Astrocyte of the hippocampus (primary cell): Measurements from ENCODE around the gene AFF1.
"Not testable (repeated sequence)": the region's sequence is repeated elsewhere in the genome, so short reads cannot be mapped to it uniquely, and the experiment has no call there.

Source experiments
- DNase-seq: peaks from one replicate; pipeline ENCODE4 v3.0.0; 2011; ENCODE audit warnings: low read depth, low spot score

The AFF1 gene

GRCh38 chr4:87116231-87116630, 181.4 kb downstream of the AFF1 start:
- DNase-seq, result peak; percentile 45

GRCh38 chr4:87117051-87117731, 182.4 kb downstream of the AFF1 start:
- peak; percentile 61 for DNase-seq

- no peak for DNase-seq
Measured at GRCh38 chr4:87117732-87118075, 182.9 kb downstream of the AFF1 start.

GRCh38 chr4:87118421-87118820, 183.6 kb downstream of the AFF1 start:
- DNase-seq, result no peak

- peak; percentile 49 for DNase-seq
Measured at GRCh38 chr4:87118826-87119225, 184.0 kb downstream of the AFF1 start.

- no peak for DNase-seq
Measured at GRCh38 chr4:87120010-87120409, 185.2 kb downstream of the AFF1 start.

- DNase-seq, result peak; percentile 14
Measured at GRCh38 chr4:87120411-87121162, 185.8 kb downstream of the AFF1 start.

- DNase-seq, result peak; percentile 31
Measured at GRCh38 chr4:87121341-87122065, 186.7 kb downstream of the AFF1 start.

GRCh38 chr4:87122252-87122651, 187.4 kb downstream of the AFF1 start:
- no peak for DNase-seq

- DNase-seq, result no peak
Measured at GRCh38 chr4:87126056-87126455, 191.2 kb downstream of the AFF1 start.

GRCh38 chr4:87128006-87128705, 193.3 kb downstream of the AFF1 start:
- no peak for DNase-seq

GRCh38 chr4:87129681-87130080, 194.9 kb downstream of the AFF1 start:
- DNase-seq, result no peak

GRCh38 chr4:87130985-87131703, 196.3 kb downstream of the AFF1 start:
- no peak for DNase-seq

GRCh38 chr4:87132035-87132434, 197.2 kb downstream of the AFF1 start:
- no peak for DNase-seq

- DNase-seq, result no peak
Measured at GRCh38 chr4:87133183-87133582, 198.4 kb downstream of the AFF1 start.

- DNase-seq, result no peak
Measured at GRCh38 chr4:87134122-87134521, 199.3 kb downstream of the AFF1 start.

- DNase-seq, result no peak
Measured at GRCh38 chr4:87141428-87141827, 206.6 kb downstream of the AFF1 start.

GRCh38 chr4:87144356-87144755, 209.5 kb downstream of the AFF1 start:
- peak; percentile 20 for DNase-seq

- not testable (repeated sequence) for DNase-seq
Measured at GRCh38 chr4:87145934-87146333, 211.1 kb downstream of the AFF1 start.

- DNase-seq, result no peak
Measured at GRCh38 chr4:87147116-87147515, 212.3 kb downstream of the AFF1 start.

GRCh38 chr4:87150498-87151261, 215.9 kb downstream of the AFF1 start:
- DNase-seq, result peak; percentile 84
